Upper lobe of left lung (tissue), 6 donors: ENCODE results near the gene VOPP1. TPM values are rescaled to one million over a fixed set of nuclear protein-coding genes. Genes with fewer than 3 reads are reported as not detected.

Experiments
- ATAC-seq, 2 donors: fragments of 200-7000 bp; cut with Tn5 transposase; one replicate each; pipeline ENCODE4 v1.9.1; 2022; ENCODE audit warnings: mild to moderate bottlenecking in 2 of 2, moderate library complexity in 2 of 2; ENCODE audit not compliant: low FRiP score in 2 of 2
- DNase-seq, 2 donors: peaks; one replicate each; pipeline ENCODE4 v3.0.0-alpha.2; 2019 to 2020
- H3K27ac ChIP-seq, 4 donors: fragments of 200-600 bp; sonication (generic); one replicate each; pipeline ENCODE4 v1.5.1; 2016 to 2019
- H3K27me3 ChIP-seq, 4 donors: fragments of 200-600 bp; sonication (generic); one replicate each; pipeline ENCODE4 v1.5.1; 2017 to 2019
- H3K36me3 ChIP-seq, 4 donors: fragments of 200-600 bp; sonication (generic); one replicate each; pipeline ENCODE4 v1.5.1; 2016 to 2019
- H3K4me1 ChIP-seq, 4 donors: fragments of 200-600 bp; sonication (generic); one replicate each; pipeline ENCODE4 v1.5.1; 2018 to 2019
- H3K4me3 ChIP-seq, 4 donors: fragments of 200-600 bp; sonication (generic); one replicate each; pipeline ENCODE4 v1.5.1; 2017 to 2019; ENCODE audit warnings: mild to moderate bottlenecking in 2 of 4, moderate library complexity in 1 of 4
- H3K9me3 ChIP-seq, 4 donors: fragments of 200-600 bp; sonication (generic); one replicate each; pipeline ENCODE4 v1.5.1; 2018 to 2019
- CTCF ChIP-seq, 6 experiments: fragments of 450-650 bp in 4 of 6; fragments of 200-600 bp in 2 of 6; sonication (generic) in 2 of 6; IDR thresholded peaks; one replicate each; pipeline ENCODE4 v1.5.1; 2016 to 2019; ENCODE audit warnings: antibody characterized with exemption in 6 of 6
- EP300 ChIP-seq, 4 donors: sonication (generic); formaldehyde crosslinking; IDR thresholded peaks; one replicate each; pipeline ENCODE4 v1.5.1; 2017; ENCODE audit warnings: antibody characterized with exemption in 4 of 4, control low read depth in 2 of 4
- POLR2A ChIP-seq, 4 donors: fragments of 450-650 bp; IDR thresholded peaks; one replicate each; pipeline ENCODE4 v1.5.1; 2016 to 2017; ENCODE audit warnings: antibody characterized with exemption in 4 of 4, mild to moderate bottlenecking in 2 of 4
- POLR2AphosphoS5 ChIP-seq, 2 donors: sonication (generic); formaldehyde crosslinking; IDR thresholded peaks; one replicate each; pipeline ENCODE4 v1.5.1; 2017; ENCODE audit warnings: antibody characterized with exemption in 2 of 2
- WGBS, 2 donors: methylation state at CpG; one replicate each; pipeline ENCODE4 v1.1.5; 2017 to 2018; 5-methylcytosine and 5-hydroxymethylcytosine counted together
- total RNA-seq, 6 donors: library from RNA; depleted of rRNA in 4 of 6; stranded (reverse); fragments of >200 nt in 4 of 6; gene quantifications; one replicate each; pipeline versions ENCODE4 v1.1.0 to v1.2.1, GENCODE V29; 2016 to 2021
- donor health status: DM: no; HTN: no; CAD: no; lungs with moderate emphysema.
- donor health status: DM: no; HTN: yes; CAD: no; lungs with severe emphysema.

Gene VOPP1
- total RNA-seq, 6 donors from 2014 or later: 27.2 to 67.6 (median 45.0) TPM

DNA sequence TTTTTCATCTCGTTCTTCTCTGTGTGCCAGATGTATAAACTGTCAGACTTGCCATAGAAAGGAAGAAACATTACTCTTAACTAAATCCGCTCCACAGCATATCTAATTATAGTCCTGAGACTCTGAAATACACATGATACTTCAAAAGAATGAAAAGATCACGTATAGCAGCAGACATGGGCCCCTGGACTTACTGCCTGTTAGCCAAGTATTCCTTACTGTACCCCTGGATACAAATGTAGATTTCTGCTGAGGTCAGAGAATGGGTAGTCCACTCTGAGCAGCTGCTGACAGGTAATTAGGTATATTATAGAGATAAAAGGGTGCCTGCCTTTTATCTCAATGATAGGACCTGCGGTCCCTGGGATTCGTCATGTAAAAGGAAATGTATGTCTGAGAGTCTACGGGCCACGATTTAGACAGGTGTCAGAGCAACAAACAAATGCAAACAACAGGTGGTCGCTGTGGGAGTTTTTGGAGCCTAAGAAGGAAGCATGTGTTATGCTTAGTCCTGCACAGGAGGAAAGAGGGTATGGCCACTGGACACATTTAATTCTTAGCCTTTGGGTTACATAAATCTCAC lies 69.4 kb downstream of the VOPP1 start:
- ATAC-seq: no peak
- DNase-seq: no peak
- Histone ChIP-seq H3K36me3 (no peaks in the 10 kb centered on the region), H3K27ac (no peak overlapping the region), H3K4me3 (no peak overlapping the region), H3K4me1 (peaks cover 0 to 5% (median 0%) of the 10 kb centered on the region in 4 donors), H3K9me3 (no peaks in the 10 kb centered on the region), H3K27me3 (no peaks in the 10 kb centered on the region)
- TF ChIP-seq POLR2A (IDR thresholded peaks at IDR 0.05) (no peak), CTCF (IDR thresholded peaks at IDR 0.05) (no peak), POLR2AphosphoS5 (IDR thresholded peaks at IDR 0.05) (no peak), EP300 (IDR thresholded peaks at IDR 0.05) (no peak)
- WGBS, 2 donors: 92% methylated on average over 8 of the region's 8 CpGs

DNA sequence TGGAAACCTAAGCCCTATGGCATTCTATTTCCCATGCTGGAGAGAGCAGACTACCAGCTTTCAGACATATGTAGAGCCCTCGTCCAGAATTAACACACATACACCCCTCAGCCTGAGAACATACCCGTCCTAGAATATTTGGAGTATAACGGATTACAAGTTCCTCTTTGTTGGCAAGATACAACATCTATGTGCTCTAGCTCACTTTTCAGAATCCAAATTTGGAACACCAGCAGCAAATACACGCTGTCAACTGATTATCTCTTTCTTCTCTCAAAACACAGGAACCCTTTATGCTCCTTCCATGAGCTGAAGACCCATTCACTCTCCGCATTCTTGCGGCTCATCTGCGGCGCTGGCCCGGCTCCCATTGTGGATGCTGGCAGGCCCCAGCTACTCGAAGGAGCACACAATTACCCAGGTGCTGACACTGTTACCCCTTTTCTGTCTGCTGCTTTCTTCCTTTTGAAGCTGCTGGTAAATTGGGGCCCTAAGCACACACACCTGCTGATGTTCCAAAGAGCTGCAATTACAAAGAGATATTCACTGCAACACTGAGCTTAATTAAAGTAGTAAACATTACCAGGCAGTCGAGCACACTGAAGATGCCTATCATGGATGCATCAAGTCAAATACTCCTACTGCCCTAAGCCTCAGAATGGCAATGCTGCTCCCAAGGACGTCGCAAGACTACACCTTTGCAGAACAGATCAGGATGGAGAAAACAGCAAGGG lies 70.0 kb downstream of the VOPP1 start:
- DNase-seq (no peak), ATAC-seq (no peak)
- Histone ChIP-seq H3K36me3 (peaks cover 0 to 2% (median under 1%) of the 10 kb centered on the region in 4 donors), H3K4me3 (no peak overlapping the region), H3K27me3 (no peaks in the 10 kb centered on the region), H3K9me3 (no peaks in the 10 kb centered on the region), H3K4me1 (peaks cover 0 to 5% (median 0%) of the 10 kb centered on the region in 4 donors), H3K27ac (no peak overlapping the region)
- 91 to 95% methylated on average over 13 of the region's 13 CpGs for WGBS, 2 donors
- no peak for TF ChIP-seq POLR2AphosphoS5 (IDR thresholded peaks at IDR 0.05)
- no peak for TF ChIP-seq EP300 (IDR thresholded peaks at IDR 0.05)
- no peak for TF ChIP-seq CTCF (IDR thresholded peaks at IDR 0.05)
- no peak for TF ChIP-seq POLR2A (IDR thresholded peaks at IDR 0.05)

DNA sequence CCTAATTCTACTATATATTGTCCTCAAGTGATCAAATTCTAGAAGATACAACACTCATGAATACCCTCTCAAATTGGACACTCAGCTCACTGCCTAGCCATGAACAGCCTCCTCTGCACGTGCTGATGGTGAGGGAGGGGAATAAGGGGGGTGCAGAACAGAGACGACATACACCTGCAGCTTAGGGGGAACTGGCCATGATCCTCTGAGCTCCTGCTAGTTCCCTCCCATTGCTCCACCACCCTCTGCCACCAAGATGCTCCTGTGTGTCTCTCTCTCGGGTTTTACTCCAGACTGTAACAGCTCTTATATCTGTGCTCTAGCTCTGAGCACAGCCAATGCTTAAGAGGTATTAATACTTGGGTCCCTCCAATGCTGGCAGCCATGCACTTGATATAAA lies 70.7 kb downstream of the VOPP1 start:
- H3K9me3 ChIP-seq: no peaks in the 10 kb centered on the region
- no peaks in the 10 kb centered on the region for H3K27me3 ChIP-seq
- TF ChIP-seq EP300 (IDR thresholded peaks at IDR 0.05) (no peak), POLR2A (IDR thresholded peaks at IDR 0.05) (no peak), POLR2AphosphoS5 (IDR thresholded peaks at IDR 0.05) (no peak), CTCF (IDR thresholded peaks at IDR 0.05) (no peak)
- H3K4me1 ChIP-seq: peaks cover 0 to 5% (median 0%) of the 10 kb centered on the region in 4 donors
- H3K4me3 ChIP-seq: no peak overlapping the region
- ATAC-seq (no peak), DNase-seq (no peak)
- H3K36me3 ChIP-seq: peaks cover 0 to 9% (median 4%) of the 10 kb centered on the region in 4 donors
- WGBS, 2 donors: 62 to 78% methylated on average over 3 of the region's 3 CpGs
- no peak overlapping the region for H3K27ac ChIP-seq

GRCh38 chr7:55500117-55500756 lies 72.1 kb downstream of the VOPP1 start:
- H3K4me1 ChIP-seq: peaks cover 0 to 5% (median 0%) of the 10 kb centered on the region in 4 donors
- no peak for DNase-seq

More at GRCh38 chr7:55500117-55500756, 72.1 kb downstream of the VOPP1 start:
- no peak for ATAC-seq
- 70 to 79% methylated on average over 6 to 7 of the region's 7 CpGs for WGBS, 2 donors
- Histone ChIP-seq H3K27ac (no peak overlapping the region), H3K36me3 (peaks cover 0 to 22% (median 7%) of the 10 kb centered on the region in 4 donors), H3K27me3 (no peaks in the 10 kb centered on the region), H3K9me3 (no peaks in the 10 kb centered on the region), H3K4me3 (no peak overlapping the region)
- TF ChIP-seq POLR2A (IDR thresholded peaks at IDR 0.05) (no peak), POLR2AphosphoS5 (IDR thresholded peaks at IDR 0.05) (no peak), CTCF (IDR thresholded peaks at IDR 0.05) (no peak)
